HG02678 (cell line): Measurements from ENCODE around the gene USO1.
"Not testable (repeated sequence)": the region's sequence is repeated elsewhere in the genome, so short reads cannot be mapped to it uniquely, and the experiment has no call there.

Experiments used
- ATAC-seq: cut with Tn5 transposase; IDR thresholded peaks from one replicate; pipeline ENCODE4 v1.9.1; 2021; ENCODE audit warnings: mild to moderate bottlenecking, moderate library complexity; ENCODE audit not compliant: unreplicated experiment

Gene USO1

GRCh38 chr4:75745721-75746199, 21.4 kb downstream of the USO1 start:
- no peak for ATAC-seq

DNA sequence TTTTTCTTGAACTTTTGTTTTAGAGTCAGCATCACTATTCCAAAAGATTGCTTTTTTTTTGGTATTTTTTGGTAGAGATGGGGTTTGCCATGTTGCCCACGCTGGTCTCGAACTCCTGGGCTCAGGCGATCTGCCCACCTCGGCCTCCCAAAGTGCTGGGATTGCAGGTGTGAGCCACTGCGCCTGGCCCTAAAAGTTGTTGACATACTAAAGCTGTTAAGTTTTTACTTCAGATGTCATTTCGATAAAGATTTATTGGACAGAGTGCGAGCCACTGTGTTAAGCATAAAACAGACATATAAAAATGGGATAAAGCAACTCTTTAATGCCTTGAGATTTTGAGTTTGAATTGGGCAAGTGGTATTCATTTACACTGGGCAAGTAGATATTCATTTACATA, 28.3 kb downstream of the USO1 start:
- no peak for ATAC-seq

- ATAC-seq, result no peak
Measured at GRCh38 chr4:75769036-75769435, 44.7 kb downstream of the USO1 start.

GRCh38 chr4:75771607-75772006, 47.2 kb downstream of the USO1 start:
- ATAC-seq, result no peak

GRCh38 chr4:75777589-75777988, 53.2 kb downstream of the USO1 start:
- ATAC-seq, result no peak

- ATAC-seq, result no peak
Measured at GRCh38 chr4:75779105-75779757, 54.9 kb downstream of the USO1 start.

DNA sequence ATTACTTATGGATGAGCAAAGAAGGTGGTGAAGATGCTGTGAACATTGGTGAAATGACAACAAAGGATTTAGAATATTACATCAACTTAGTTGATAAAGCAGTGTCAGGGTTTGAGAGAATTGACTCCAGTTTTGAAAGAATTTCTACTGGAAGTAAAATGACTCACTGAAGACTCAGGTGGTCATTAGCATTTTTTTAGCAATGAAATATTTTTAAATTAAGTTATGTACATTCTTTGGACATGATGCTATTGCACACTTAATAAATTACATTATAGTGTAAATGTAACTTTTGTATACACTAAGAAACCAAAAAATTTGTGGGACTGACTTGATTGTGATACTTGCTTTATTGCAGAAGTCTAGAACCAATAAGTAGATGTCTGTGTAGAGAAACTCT, 56.9 kb downstream of the USO1 start:
- no peak for ATAC-seq

GRCh38 chr4:75786526-75786925, 62.1 kb downstream of the USO1 start:
- peak; percentile 47 for ATAC-seq

GRCh38 chr4:75786938-75787337, 62.6 kb downstream of the USO1 start:
- ATAC-seq, result peak; percentile 29

DNA sequence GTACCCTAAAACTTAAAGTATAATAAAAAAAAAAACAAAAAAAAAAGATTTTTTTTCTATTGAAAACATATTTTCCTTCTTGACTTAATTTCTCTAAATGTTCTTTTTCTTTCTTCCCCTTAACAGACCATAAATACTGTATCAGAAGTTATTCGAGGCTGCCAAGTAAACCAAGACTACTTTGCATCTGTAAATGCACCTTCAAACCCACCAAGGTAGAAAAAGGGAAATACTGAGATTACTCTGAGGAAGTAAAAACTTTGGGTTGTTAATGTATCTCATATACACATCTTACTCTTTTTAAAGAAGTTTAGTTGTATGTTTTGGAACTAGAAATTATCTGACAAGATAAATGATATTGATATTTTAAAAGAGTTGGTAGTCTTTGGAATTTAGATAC, 65.6 kb downstream of the USO1 start:
- no peak for ATAC-seq

DNA sequence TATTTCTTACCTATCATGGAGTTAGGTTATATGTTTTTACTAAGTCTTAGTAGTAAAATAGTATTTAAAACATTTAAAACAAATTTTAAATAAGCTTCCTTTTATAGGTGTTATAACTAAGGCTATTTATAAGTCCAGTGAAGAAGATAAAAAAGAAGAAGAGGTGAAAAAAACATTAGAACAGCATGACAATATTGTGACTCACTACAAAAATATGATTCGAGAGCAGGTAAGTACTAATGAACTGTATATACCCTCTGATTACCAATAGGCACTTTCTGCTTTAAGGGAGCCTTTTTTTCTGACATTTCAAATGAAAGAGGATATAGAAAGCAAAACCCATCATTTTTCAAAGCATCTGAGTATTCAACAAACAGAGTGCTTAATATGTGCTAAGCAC, 76.6 kb downstream of the USO1 start:
- ATAC-seq, result no peak

- not testable (repeated sequence) for ATAC-seq
Measured at GRCh38 chr4:75806035-75806434, 81.7 kb downstream of the USO1 start.

GRCh38 chr4:75817901-75818300, 93.5 kb downstream of the USO1 start:
- ATAC-seq, result no peak

GRCh38 chr4:75819121-75819520, 94.7 kb downstream of the USO1 start:
- ATAC-seq, result no peak

DNA sequence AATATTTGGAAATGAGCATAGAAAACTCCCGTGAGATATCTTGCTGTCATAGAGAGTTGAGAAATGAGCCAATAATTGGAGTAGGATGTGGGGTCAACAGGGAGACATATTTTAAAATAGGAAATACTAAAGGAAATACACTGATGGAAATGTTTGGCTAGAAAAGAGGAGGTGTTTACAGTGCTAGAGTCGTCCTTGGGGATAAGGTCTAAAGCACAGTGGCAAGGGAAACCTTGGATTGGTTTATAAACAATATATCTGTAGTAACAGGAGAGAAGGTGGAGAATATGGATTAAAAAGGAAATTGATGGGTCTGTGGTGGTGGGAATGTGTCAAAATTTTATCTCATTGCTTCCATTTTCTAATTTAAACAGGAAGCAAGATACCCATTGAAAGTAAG, 95.8 kb downstream of the USO1 start:
- no peak for ATAC-seq

- no peak for ATAC-seq
Measured at GRCh38 chr4:75820676-75821075, 96.3 kb downstream of the USO1 start.

- no peak for ATAC-seq
Measured at GRCh38 chr4:75821216-75821615, 96.8 kb downstream of the USO1 start.

DNA sequence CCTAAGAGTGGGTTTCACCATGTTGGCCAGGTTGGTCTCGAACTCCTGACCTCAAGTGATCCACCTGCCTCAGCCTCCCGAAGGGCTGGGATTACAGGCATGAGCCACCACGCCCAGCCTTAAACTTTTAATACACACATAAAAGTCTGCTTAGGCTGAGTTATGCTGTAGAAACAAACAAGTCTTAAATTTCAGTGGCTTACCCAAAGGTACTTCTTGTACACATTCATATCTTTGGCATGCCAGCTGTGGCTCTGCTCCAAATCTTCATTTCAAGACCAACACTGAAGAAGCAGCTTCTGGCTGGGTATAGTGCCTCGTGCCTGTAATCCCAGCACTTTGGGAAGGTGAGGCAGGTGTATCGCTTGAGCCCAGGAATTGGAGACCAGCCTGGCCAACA, 97.6 kb downstream of the USO1 start:
- no peak for ATAC-seq

DNA sequence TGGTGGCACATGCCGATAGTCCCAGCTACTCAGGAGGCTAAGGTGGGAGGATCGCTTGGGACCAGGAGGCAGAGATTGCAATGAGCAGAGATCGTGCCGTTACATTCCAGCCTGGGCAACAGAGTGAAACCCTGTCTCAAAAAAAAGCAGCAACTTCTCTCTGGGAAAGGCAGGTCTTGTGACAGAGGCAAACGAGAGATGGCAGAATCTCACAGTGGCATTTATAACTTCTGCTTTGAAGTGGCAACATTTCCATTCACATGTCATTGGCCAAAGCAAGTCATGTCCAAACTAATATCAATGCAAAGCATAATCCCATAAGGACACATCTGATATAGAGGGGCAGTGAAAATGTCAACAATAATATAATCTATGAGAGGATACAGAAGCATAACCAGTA, 98.0 kb downstream of the USO1 start:
- ATAC-seq, result no peak

DNA sequence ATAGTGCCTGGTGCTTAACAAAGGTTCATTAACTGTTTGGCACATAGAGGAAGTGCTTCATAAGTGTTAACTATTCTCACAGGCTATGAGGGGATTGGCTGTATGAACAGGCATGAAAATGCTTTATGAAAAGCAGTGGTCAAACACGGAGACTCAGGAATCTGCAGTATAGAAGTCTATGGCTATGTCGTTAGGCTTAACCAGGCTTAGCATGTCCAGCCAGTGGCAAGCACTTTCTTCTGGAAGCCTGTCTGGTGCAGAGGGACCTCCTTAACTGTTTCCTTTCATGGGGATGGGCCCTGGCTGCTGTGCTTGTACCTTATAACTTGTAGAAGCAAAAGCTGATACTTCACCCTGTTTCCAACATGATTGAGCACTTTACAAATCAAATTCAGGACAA, 99.4 kb downstream of the USO1 start:
- no peak for ATAC-seq

DNA sequence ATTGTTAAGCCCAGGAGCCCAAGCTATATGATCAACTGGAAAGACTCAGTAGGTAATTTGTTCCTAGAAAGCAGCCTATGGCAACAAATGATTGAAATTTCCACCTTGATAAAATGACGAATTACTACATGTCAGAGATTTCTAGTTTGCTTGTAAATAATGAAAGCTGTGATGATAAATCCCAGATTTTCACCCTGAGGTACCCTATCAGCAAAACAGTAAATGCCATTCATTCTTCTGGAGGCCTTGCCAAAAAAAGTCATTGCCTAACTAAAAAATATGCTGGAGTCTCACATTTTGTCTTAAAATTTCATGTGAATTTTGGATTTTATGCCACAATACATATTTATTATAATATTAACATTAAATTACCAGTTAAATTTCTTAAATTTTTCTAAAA, 106.5 kb downstream of the USO1 start:
- ATAC-seq, result no peak

DNA sequence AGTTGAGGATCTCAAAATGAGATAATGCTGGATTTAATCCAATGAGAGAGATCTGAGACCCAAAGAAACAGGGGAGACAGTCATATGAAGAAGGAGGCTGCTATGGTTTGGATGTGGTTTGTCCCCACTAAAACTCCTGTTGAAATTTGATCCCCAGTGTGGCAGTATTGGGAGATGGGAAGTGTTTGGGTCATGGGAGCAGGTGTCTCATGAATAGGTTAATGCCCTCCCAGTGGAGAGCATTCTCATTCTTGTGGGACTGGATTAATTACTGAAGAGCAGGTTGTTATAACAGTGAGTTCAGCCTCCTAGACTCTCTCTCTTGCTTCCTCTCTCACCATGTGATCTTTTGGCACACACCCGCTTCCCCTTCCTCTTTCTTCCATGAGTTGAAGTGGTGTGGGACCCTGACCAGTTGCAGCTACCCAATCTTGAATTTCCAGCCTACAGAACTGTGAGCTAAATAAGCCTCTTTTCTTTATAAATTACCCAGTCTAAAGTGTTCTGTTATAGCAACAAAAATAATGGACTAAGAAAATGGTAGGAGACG, 107.6 kb downstream of the USO1 start:
- ATAC-seq, result no peak
